Esophagus (tissue), 2 donors: ENCODE data around the gene PHTF2. TPM values are rescaled to one million over a fixed set of nuclear protein-coding genes. Genes with fewer than 3 reads are reported as not detected.

Experiments
- H3K27ac ChIP-seq, 2 donors: one replicate each; pipeline ENCODE4 v1.5.1; 2013; ENCODE audit warnings: low read depth in 2 of 2, mild to moderate bottlenecking in 2 of 2, inconsistent platforms in 1 of 2, low read length in 1 of 2, moderate library complexity in 1 of 2
- H3K27me3 ChIP-seq, 2 donors: one replicate each; pipeline ENCODE4 v1.6.1; 2013; ENCODE audit warnings: low read length in 2 of 2, control low read depth in 1 of 2, mild to moderate bottlenecking in 1 of 2; ENCODE audit not compliant: insufficient read depth in 2 of 2, control insufficient read depth in 1 of 2
- H3K36me3 ChIP-seq, 2 donors: one replicate each; pipeline ENCODE4 v1.6.1; 2013; ENCODE audit warnings: low read length in 1 of 2; ENCODE audit not compliant: control insufficient read depth in 2 of 2, insufficient read depth in 2 of 2
- H3K4me1 ChIP-seq, 2 donors: one replicate each; pipeline ENCODE4 v1.6.1; 2013; ENCODE audit warnings: low read length in 1 of 2; ENCODE audit not compliant: control insufficient read depth in 2 of 2, insufficient read depth in 2 of 2
- H3K4me3 ChIP-seq, 2 donors: one replicate each; pipeline ENCODE4 v1.5.1; 2013; ENCODE audit warnings: low read length in 2 of 2, mild to moderate bottlenecking in 2 of 2, low read depth in 1 of 2, moderate library complexity in 1 of 2
- H3K9me3 ChIP-seq, 2 donors: one replicate each; pipeline ENCODE4 v1.6.1; 2013; ENCODE audit warnings: mild to moderate bottlenecking in 2 of 2, low read depth in 1 of 2, low read length in 1 of 2, moderate library complexity in 1 of 2; ENCODE audit not compliant: control insufficient read depth in 2 of 2, insufficient read depth in 1 of 2
- WGBS, 2 donors: extraction: QIAGEN DNeasy Blood & Tissue Kit; methylation state at CpG; one replicate each; pipeline ENCODE4 v1.1.7; 2013; 5-methylcytosine and 5-hydroxymethylcytosine counted together
- polyA plus RNA-seq, 2 donors: library from polyadenylated mRNA; stranded (reverse); fragments of 200-250 nt; gene quantifications; one replicate each; pipeline ENCODE4 v1.2.3, GENCODE V29; 2013
- donor health status: healthy with polysubstance abuse.
- donor health status: Bipolar disorder and iron deficiency.

Gene PHTF2
- polyA plus RNA-seq, 2 donors = 3.8 to 6.1 TPM

- no peak overlapping the region for H3K27ac ChIP-seq
- H3K4me1 ChIP-seq = no peaks in the 10 kb centered on the region
- H3K27me3 ChIP-seq = no peaks in the 10 kb centered on the region
- H3K9me3 ChIP-seq = no peaks in the 10 kb centered on the region
- H3K4me3 ChIP-seq = no peak overlapping the region
- H3K36me3 ChIP-seq = no peaks in the 10 kb centered on the region
- WGBS, 2 donors = 72 to 83% methylated on average over 2 of the region's 2 CpGs
Measured at GRCh38 chr7:77923419-77923818, 124.8 kb downstream of the PHTF2 start.

GRCh38 chr7:77930496-77930895 is 131.9 kb downstream of the PHTF2 start:
- H3K4me1 ChIP-seq = no peaks in the 10 kb centered on the region
- WGBS, 2 donors = 79 to 83% methylated on average over 2 of the region's 2 CpGs
- no peaks in the 10 kb centered on the region for H3K36me3 ChIP-seq
- H3K27ac ChIP-seq = no peak overlapping the region
- H3K27me3 ChIP-seq = no peaks in the 10 kb centered on the region
- no peak overlapping the region for H3K4me3 ChIP-seq
- H3K9me3 ChIP-seq = no peaks in the 10 kb centered on the region

GRCh38 chr7:77931841-77932240 is 133.3 kb downstream of the PHTF2 start:
- H3K27ac ChIP-seq = no peak overlapping the region
- no peaks in the 10 kb centered on the region for H3K4me1 ChIP-seq
- H3K4me3 ChIP-seq = no peak overlapping the region
- 65 to 88% methylated on average over 5 of the region's 5 CpGs for WGBS, 2 donors
- H3K27me3 ChIP-seq = no peaks in the 10 kb centered on the region
- no peaks in the 10 kb centered on the region for H3K36me3 ChIP-seq
- no peaks in the 10 kb centered on the region for H3K9me3 ChIP-seq

GRCh38 chr7:77933394-77933793 is 134.8 kb downstream of the PHTF2 start:
- Histone ChIP-seq H3K27me3 (no peaks in the 10 kb centered on the region), H3K27ac (no peak overlapping the region), H3K36me3 (no peaks in the 10 kb centered on the region), H3K9me3 (no peaks in the 10 kb centered on the region), H3K4me3 (no peak overlapping the region), H3K4me1 (no peaks in the 10 kb centered on the region)
- 58 to 69% methylated on average over 3 of the region's 3 CpGs for WGBS, 2 donors

- 73 to 77% methylated on average over 1 of the region's 1 CpG for WGBS, 2 donors
- Histone ChIP-seq H3K4me3 (no peak overlapping the region), H3K27me3 (no peaks in the 10 kb centered on the region), H3K36me3 (no peaks in the 10 kb centered on the region), H3K27ac (no peak overlapping the region), H3K9me3 (no peaks in the 10 kb centered on the region), H3K4me1 (no peaks in the 10 kb centered on the region)
Measured at GRCh38 chr7:77935652-77936348, 137.2 kb downstream of the PHTF2 start.

- no peaks in the 10 kb centered on the region for H3K9me3 ChIP-seq
- no peaks in the 10 kb centered on the region for H3K36me3 ChIP-seq
- no peaks in the 10 kb centered on the region for H3K4me1 ChIP-seq
- H3K27me3 ChIP-seq = no peaks in the 10 kb centered on the region
- no peak overlapping the region for H3K4me3 ChIP-seq
- H3K27ac ChIP-seq = no peak overlapping the region
Measured at GRCh38 chr7:77940647-77941046, 142.1 kb downstream of the PHTF2 start.

- Histone ChIP-seq H3K36me3 (no peaks in the 10 kb centered on the region), H3K27me3 (no peaks in the 10 kb centered on the region), H3K27ac (no peak overlapping the region), H3K9me3 (no peaks in the 10 kb centered on the region), H3K4me3 (no peak overlapping the region), H3K4me1 (no peaks in the 10 kb centered on the region)
- WGBS, 2 donors = 72 to 90% methylated on average over 4 of the region's 4 CpGs
Measured at GRCh38 chr7:77942431-77942830, 143.9 kb downstream of the PHTF2 start.

- no peak overlapping the region for H3K4me3 ChIP-seq
- no peaks in the 10 kb centered on the region for H3K9me3 ChIP-seq
- H3K27me3 ChIP-seq = no peaks in the 10 kb centered on the region
- H3K36me3 ChIP-seq = no peaks in the 10 kb centered on the region
- no peaks in the 10 kb centered on the region for H3K4me1 ChIP-seq
- no peak overlapping the region for H3K27ac ChIP-seq
- WGBS, 2 donors = 87 to 91% methylated on average over 9 of the region's 9 CpGs
Measured at GRCh38 chr7:77944183-77945182, 145.9 kb downstream of the PHTF2 start.

GRCh38 chr7:77950548-77950947 is 152.0 kb downstream of the PHTF2 start:
- H3K27me3 ChIP-seq = no peaks in the 10 kb centered on the region
- H3K9me3 ChIP-seq = no peaks in the 10 kb centered on the region
- H3K4me3 ChIP-seq = no peak overlapping the region
- H3K36me3 ChIP-seq = no peaks in the 10 kb centered on the region
- no peaks in the 10 kb centered on the region for H3K4me1 ChIP-seq
- 90 to 91% methylated on average over 5 of the region's 5 CpGs for WGBS, 2 donors
- no peak overlapping the region for H3K27ac ChIP-seq
